ENCODE measurements around the gene MBNL2.

Gene MBNL2

GRCh38 chr13:97264663-97265062 is 42.5 kb downstream of the MBNL2 start:
- Histone ChIP-seq H3K27me3 (ENCODE audit: insufficient read depth, low read length) (no peaks in the 10 kb centered on the region), H2AFZ (ENCODE audit: low read depth, low read length) (no peak overlapping the region), H3K9me3 (ENCODE audit: low read length) (no peaks in the 10 kb centered on the region), H3K4me3 (ENCODE audit: low read length) (no peak overlapping the region), H3K36me3 (ENCODE audit: insufficient read depth, low read length) (no peaks in the 10 kb centered on the region), H3K4me1 (ENCODE audit: insufficient read depth, low read length) (peaks cover 16% of the 10 kb centered on the region)

DNA sequence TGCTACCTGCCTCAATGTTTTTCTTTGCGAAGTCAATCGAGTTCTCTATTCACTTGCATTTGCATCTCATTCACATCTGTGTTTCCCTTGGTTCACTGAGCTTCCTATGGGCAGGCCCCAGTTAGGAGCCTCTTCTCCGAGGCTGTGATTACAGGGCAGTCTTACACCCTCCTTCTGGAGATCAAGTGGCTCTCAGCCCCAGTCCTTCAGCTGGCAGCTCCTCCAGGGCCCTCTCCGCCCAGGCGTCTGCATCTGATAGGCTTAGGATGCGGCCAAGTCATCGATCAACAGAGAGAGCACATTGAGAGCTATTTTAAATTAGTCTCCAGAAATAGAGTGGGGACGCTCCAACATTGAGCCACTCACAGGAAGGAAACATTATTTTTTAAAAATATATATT is 44.2 kb downstream of the MBNL2 start:
- Histone ChIP-seq H3K4me3 (ENCODE audit: low read length) (no peak overlapping the region), H3K4me1 (ENCODE audit: insufficient read depth, low read length) (peaks cover 16% of the 10 kb centered on the region), H3K36me3 (ENCODE audit: insufficient read depth, low read length) (no peaks in the 10 kb centered on the region), H2AFZ (ENCODE audit: low read depth, low read length) (no peak overlapping the region), H3K9me3 (ENCODE audit: low read length) (no peaks in the 10 kb centered on the region), H3K27me3 (ENCODE audit: insufficient read depth, low read length) (no peaks in the 10 kb centered on the region)

DNA sequence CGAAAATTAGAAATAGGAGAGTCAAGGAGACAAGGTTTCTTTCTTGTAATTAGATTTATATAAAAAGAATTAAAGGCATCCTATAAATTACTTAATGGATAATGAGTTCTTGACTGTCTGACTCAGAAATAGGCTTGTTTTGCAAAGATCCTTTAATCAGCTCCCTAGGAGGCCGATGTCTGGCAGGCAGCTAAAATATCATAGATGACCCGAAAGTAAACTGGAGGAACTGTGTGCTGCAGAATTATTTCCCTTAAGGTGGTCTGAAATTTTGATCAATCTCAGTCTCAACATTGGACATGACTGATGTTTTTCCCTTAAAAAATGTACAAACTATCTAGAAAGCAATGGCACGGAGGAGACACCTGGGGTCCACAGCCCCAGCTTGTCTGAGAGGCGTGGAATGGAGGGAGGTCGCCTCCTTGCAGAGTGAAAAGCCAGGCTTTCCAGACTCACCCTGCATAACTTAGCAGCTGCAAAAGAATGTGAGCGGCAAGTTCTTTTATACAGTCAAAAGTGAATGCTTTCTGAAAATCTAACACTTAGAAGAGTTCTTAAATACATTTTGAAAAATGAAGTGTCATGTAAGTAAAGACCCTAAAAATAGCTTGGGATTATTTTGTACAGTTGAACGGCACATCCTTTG is 44.8 kb downstream of the MBNL2 start:
- no peaks in the 10 kb centered on the region for H3K27me3 ChIP-seq (ENCODE audit: insufficient read depth, low read length)

GRCh38 chr13:97267418-97268059 is 45.4 kb downstream of the MBNL2 start:
- Histone ChIP-seq H3K9me3 (ENCODE audit: low read length) (no peaks in the 10 kb centered on the region), H2AFZ (ENCODE audit: low read depth, low read length) (no peak overlapping the region), H3K4me3 (ENCODE audit: low read length) (no peak overlapping the region), H3K36me3 (ENCODE audit: insufficient read depth, low read length) (no peaks in the 10 kb centered on the region), H3K4me1 (ENCODE audit: insufficient read depth, low read length) (peaks cover 16% of the 10 kb centered on the region), H3K27me3 (ENCODE audit: insufficient read depth, low read length) (no peaks in the 10 kb centered on the region)

More for the DNA sequence above, 44.8 kb downstream of the MBNL2 start:
- peaks cover 16% of the 10 kb centered on the region for H3K4me1 ChIP-seq (ENCODE audit: insufficient read depth, low read length)
- no peak overlapping the region for H3K4me3 ChIP-seq (ENCODE audit: low read length)
- no peaks in the 10 kb centered on the region for H3K9me3 ChIP-seq (ENCODE audit: low read length)
- H3K36me3 ChIP-seq (ENCODE audit: insufficient read depth, low read length): no peaks in the 10 kb centered on the region
- H2AFZ ChIP-seq (ENCODE audit: low read depth, low read length): no peak overlapping the region

- no peaks in the 10 kb centered on the region for H3K9me3 ChIP-seq (ENCODE audit: low read length)
- no peak overlapping the region for H3K4me3 ChIP-seq (ENCODE audit: low read length)
- no peaks in the 10 kb centered on the region for H3K36me3 ChIP-seq (ENCODE audit: insufficient read depth, low read length)
- H2AFZ ChIP-seq (ENCODE audit: low read depth, low read length): no peak overlapping the region
- H3K4me1 ChIP-seq (ENCODE audit: insufficient read depth, low read length): peaks cover 16% of the 10 kb centered on the region
- no peaks in the 10 kb centered on the region for H3K27me3 ChIP-seq (ENCODE audit: insufficient read depth, low read length)
Observed at GRCh38 chr13:97268772-97269171, 46.6 kb downstream of the MBNL2 start.

DNA sequence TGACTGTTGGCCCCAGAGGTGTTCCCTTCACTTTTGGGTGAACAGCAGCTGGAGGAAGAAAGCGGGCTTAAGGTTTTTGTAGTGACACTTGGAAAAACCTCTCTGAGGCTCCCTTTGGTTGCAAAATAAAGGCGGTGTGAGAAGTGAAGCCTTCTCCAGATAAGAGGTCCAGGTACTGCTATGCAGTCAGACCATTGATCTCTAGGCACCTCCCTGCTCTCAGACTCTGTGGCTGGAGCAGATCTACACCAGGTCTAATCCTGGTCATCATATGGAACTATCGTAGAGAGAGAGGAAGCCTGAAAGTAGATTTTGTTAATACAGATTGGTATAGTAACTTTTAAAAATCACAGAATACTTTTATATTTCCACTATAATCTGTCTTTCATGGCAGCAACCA is 47.5 kb downstream of the MBNL2 start:
- Histone ChIP-seq H3K36me3 (ENCODE audit: insufficient read depth, low read length) (no peaks in the 10 kb centered on the region), H2AFZ (ENCODE audit: low read depth, low read length) (no peak overlapping the region), H3K27me3 (ENCODE audit: insufficient read depth, low read length) (no peaks in the 10 kb centered on the region), H3K4me3 (ENCODE audit: low read length) (no peak overlapping the region), H3K9me3 (ENCODE audit: low read length) (no peaks in the 10 kb centered on the region), H3K4me1 (ENCODE audit: insufficient read depth, low read length) (peaks cover 16% of the 10 kb centered on the region)

DNA sequence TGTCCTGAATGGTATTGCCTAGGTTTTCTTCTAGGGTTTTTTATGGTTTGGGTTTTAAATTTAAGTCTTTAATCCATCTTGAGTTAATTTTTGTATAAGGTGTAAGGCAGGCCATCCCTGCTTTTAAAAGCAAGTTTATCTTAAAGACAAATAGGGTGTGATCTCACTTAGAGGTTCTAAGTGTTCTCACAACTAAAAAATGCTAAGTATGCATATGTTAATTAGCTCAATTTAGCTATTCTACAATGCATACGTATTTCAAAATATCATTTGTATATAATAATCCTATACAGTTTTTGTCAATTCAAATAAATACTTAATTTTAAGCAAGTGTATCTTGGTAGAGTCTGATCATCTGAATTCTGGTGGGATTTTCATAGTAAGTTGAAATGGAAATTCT is 50.4 kb downstream of the MBNL2 start:
- peaks cover 2% of the 10 kb centered on the region for H3K9me3 ChIP-seq (ENCODE audit: low read length)
- H3K36me3 ChIP-seq (ENCODE audit: insufficient read depth, low read length): peaks cover 20% of the 10 kb centered on the region
- H3K4me3 ChIP-seq (ENCODE audit: low read length): no peak overlapping the region
- no peaks in the 10 kb centered on the region for H3K27me3 ChIP-seq (ENCODE audit: insufficient read depth, low read length)
- no peak overlapping the region for H2AFZ ChIP-seq (ENCODE audit: low read depth, low read length)
- peaks cover 3% of the 10 kb centered on the region for H3K4me1 ChIP-seq (ENCODE audit: insufficient read depth, low read length)

GRCh38 chr13:97273341-97273831 is 51.3 kb downstream of the MBNL2 start:
- no peak overlapping the region for H3K4me3 ChIP-seq (ENCODE audit: low read length)
- H3K36me3 ChIP-seq (ENCODE audit: insufficient read depth, low read length): peaks cover 21% of the 10 kb centered on the region
- no peaks in the 10 kb centered on the region for H3K4me1 ChIP-seq (ENCODE audit: insufficient read depth, low read length)
- peaks cover 2% of the 10 kb centered on the region for H3K9me3 ChIP-seq (ENCODE audit: low read length)
- no peak overlapping the region for H2AFZ ChIP-seq (ENCODE audit: low read depth, low read length)
- H3K27me3 ChIP-seq (ENCODE audit: insufficient read depth, low read length): no peaks in the 10 kb centered on the region

- Histone ChIP-seq H3K27me3 (ENCODE audit: insufficient read depth, low read length) (no peaks in the 10 kb centered on the region), H3K4me1 (ENCODE audit: insufficient read depth, low read length) (peaks cover 2% of the 10 kb centered on the region), H3K9me3 (ENCODE audit: low read length) (peaks cover 2% of the 10 kb centered on the region), H2AFZ (ENCODE audit: low read depth, low read length) (no peak overlapping the region), H3K4me3 (ENCODE audit: low read length) (no peak overlapping the region), H3K36me3 (ENCODE audit: insufficient read depth, low read length) (peaks cover 29% of the 10 kb centered on the region)
Observed at GRCh38 chr13:97274829-97275649, 52.9 kb downstream of the MBNL2 start.

GRCh38 chr13:97275776-97276501 is 53.8 kb downstream of the MBNL2 start:
- no peaks in the 10 kb centered on the region for H3K27me3 ChIP-seq (ENCODE audit: insufficient read depth, low read length)
- H3K9me3 ChIP-seq (ENCODE audit: low read length): peaks cover 2% of the 10 kb centered on the region
- peaks cover 29% of the 10 kb centered on the region for H3K36me3 ChIP-seq (ENCODE audit: insufficient read depth, low read length)
- H3K4me1 ChIP-seq (ENCODE audit: insufficient read depth, low read length): peaks cover 3% of the 10 kb centered on the region
- H3K4me3 ChIP-seq (ENCODE audit: low read length): no peak overlapping the region
- no peak overlapping the region for H2AFZ ChIP-seq (ENCODE audit: low read depth, low read length)

DNA sequence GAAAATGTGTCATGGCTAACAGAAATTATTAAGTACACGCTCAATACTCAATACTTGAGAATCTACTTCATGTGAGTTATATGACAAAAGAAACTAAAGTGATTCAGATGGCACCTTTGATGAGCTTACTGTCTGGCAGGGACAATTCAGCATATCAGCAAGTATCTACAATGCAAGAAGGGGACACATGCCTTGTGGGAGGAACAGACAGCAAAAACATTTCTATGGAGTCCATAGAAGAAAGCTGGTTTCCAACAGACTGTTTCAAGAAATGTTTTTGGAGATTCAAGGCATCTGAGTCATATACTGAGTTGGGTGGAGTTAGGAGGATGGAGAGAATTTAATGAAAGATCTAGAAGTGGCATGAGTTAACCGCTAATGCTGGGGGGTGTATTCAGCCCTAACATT is 54.7 kb downstream of the MBNL2 start:
- H3K9me3 ChIP-seq (ENCODE audit: low read length): peaks cover 2% of the 10 kb centered on the region
- peaks cover 3% of the 10 kb centered on the region for H3K4me1 ChIP-seq (ENCODE audit: insufficient read depth, low read length)
- no peaks in the 10 kb centered on the region for H3K27me3 ChIP-seq (ENCODE audit: insufficient read depth, low read length)
- no peak overlapping the region for H2AFZ ChIP-seq (ENCODE audit: low read depth, low read length)
- H3K36me3 ChIP-seq (ENCODE audit: insufficient read depth, low read length): peaks cover 29% of the 10 kb centered on the region
- no peak overlapping the region for H3K4me3 ChIP-seq (ENCODE audit: low read length)

DNA sequence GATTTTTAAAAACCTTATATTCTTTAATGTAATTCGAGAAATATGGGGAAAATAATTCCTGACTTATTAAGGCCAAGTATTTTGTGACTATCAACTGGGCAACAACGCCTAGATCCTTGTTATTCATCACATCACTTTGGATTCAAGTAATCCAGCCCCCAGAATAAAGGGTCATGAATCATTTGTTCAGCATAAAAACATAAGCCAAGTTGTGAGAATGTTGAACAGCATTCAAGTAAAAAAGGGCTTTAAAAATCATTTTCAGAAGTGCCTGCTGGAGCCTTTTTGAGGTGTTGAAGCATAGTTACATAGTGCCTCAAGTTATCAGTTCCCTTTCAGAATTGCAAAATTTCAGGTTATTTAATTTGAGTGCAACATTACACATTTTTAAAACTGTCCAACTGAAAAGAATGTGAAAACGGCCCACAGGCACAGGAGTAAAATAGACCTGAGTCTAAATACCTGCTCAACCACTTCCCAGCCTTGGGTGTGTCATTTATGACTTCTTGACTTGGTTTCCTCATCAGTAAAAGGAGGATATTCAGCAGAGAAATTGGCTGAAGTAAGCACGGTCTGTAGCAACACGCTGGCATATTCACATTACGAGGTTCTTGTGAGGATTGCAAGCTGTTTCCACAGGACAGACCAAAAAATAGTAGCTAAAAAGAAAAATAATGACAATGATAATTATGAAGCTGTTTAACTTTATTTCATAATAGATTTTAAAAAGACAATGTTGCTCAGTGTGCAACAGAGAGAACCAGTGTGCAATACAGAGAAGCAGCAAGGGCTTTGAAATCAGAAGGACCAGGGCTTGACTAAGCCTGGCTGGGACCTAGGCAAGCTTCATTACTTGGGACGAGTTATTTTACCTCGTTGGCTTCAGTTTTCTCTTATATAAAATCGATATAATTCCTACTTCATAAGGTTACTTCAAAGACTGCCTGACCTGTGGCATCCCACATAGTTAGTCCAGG is 56.6 kb downstream of the MBNL2 start:
- peaks cover 2% of the 10 kb centered on the region for H3K9me3 ChIP-seq (ENCODE audit: low read length)
- H2AFZ ChIP-seq (ENCODE audit: low read depth, low read length): no peak overlapping the region
- H3K4me1 ChIP-seq (ENCODE audit: insufficient read depth, low read length): peaks cover 3% of the 10 kb centered on the region
- peaks cover 29% of the 10 kb centered on the region for H3K36me3 ChIP-seq (ENCODE audit: insufficient read depth, low read length)
- no peaks in the 10 kb centered on the region for H3K27me3 ChIP-seq (ENCODE audit: insufficient read depth, low read length)
- H3K4me3 ChIP-seq (ENCODE audit: low read length): no peak overlapping the region

Data from neuron (in vitro differentiated cells).